NCI-H1694 treated with DMSO at 0.1 percent for 48 hours (cell line): ENCODE results near the gene ADGRB3.

Experiments
- DNase-seq: peaks from one replicate; lab custom pipeline; 2025; lab: John Stamatoyannopoulos, UW

Gene ADGRB3

DNA sequence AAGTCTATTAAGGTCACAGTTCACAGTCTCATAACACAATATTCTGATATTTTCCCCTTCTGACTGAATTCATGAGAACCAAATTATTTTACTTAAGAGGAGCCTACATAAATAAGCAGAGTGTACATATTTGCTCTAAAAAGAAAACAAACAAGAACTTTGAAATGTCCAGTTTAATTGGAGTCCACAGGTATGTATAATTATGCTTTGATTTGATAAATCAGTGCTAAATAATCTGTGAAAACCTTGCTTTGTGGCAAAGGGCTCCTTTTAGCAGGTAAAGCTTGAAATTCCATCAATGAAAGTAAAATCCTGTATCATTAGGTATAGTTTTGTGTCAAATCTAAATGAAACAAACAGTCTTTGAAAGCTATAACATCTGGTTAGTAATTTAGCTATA lies 69.4 kb downstream of the ADGRB3 start:
- no peak for DNase-seq

GRCh38 chr6:68709091-68709490 lies 74.0 kb downstream of the ADGRB3 start:
- DNase-seq: no peak

DNA sequence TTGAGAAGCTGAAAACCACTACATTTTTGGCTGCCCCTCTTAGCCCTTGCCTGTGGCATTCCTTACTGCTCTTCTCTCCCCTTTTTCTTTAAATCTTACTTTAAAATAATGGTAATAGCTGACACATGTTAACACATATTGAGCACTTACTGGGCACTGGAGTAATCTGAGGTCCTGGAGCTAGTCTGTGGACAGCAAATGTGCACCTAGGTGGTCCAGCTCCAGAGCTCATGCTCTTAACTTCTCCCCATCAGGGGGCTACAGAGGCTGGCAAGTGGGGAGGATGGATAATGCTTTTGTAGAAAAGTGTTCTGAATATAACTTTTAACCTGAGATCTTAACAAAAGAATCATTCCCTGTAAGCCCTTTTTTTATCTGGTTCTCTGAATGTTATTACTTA lies 74.8 kb downstream of the ADGRB3 start:
- DNase-seq: no peak

DNA sequence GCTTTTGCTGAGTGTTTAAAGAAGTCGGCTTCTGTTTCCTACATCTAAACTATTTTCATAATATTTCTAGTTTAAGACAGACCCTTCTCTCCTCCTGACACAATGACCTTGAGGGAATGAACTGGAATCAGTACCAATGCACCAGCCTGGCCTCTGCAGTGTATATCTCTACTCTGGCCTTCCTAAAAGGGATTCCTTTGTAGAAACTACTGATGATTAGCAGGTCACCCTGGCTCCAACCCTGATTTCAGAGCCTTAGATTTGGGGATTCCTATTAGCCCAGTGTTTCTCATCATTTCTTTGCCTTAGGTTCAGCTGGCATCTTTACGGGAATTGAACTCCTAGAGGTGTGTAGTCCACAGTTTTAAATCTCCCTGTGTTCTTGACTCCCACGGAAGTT lies 75.4 kb downstream of the ADGRB3 start:
- no peak for DNase-seq

DNA sequence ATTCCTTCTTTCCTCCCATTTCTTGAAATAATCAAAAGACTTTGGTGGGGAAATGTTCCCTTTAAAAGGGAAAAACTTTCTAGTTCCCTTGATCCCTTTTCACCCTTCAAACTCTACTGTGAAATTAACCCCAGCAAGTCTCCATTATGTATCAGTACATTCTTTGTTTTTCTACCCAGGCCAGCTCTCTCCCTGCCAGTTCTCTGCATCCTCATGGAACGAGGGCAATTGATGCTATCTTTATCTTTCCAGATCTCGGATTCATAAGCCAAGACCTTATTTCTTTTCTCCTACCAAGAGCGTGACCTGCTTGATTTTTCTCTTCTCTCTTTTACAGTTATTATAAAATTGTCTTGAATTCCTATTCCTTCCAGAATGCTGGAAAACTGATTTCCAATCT lies 75.8 kb downstream of the ADGRB3 start:
- no peak for DNase-seq

GRCh38 chr6:68711386-68712000 lies 76.4 kb downstream of the ADGRB3 start:
- no peak for DNase-seq

DNA sequence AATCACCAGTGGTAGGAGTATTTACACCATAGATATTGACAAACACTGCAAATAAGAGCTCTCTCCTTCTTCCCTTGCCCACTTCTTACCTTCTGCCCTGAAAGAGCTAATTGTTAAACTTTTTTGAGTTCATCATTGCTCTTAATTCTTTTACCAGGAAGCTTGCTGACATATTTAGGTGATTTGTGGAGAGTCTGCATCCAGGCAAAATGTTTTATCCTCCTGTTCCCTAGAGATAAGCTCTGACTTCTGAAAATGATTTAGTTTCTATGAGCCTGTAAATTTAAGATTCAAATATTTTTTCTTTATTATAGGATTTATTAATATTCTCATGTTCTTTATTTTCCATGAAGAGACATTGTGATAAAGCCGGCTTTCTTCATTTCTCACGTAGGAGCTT lies 81.5 kb downstream of the ADGRB3 start:
- no peak for DNase-seq

DNA sequence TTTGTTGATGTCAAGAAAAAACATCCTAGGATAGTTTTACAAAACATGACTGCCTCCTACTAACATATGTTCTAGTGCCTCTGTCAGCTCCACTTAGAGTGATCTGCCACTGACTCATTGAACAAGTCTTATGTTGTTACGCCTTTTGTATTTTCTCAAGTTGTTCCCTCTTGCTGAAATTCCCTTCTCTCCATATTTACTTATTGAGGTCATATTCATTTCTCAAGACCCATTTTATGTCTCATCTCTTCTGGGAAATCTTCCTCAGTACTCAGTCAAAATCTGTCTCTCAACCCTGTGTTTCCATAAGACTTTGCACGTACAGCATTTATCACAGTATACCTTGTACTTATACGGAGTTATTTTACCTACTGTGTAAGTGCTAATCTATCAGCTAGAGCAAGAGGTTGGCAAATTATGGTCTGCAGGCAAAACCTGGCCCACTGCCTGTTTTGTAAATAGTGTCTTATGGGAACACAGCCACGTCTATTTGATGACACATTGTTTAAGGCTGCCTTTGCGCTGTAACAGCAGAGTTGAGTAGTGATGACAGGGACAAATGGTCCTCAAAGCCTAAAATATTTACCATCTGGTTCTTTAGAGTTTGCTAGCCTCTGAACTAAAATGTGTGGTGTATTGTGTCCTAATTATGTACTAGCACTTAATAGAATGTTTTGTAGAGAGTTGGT lies 83.4 kb downstream of the ADGRB3 start:
- DNase-seq: peak; percentile 92

GRCh38 chr6:68719761-68720160 lies 84.7 kb downstream of the ADGRB3 start:
- no peak for DNase-seq

DNA sequence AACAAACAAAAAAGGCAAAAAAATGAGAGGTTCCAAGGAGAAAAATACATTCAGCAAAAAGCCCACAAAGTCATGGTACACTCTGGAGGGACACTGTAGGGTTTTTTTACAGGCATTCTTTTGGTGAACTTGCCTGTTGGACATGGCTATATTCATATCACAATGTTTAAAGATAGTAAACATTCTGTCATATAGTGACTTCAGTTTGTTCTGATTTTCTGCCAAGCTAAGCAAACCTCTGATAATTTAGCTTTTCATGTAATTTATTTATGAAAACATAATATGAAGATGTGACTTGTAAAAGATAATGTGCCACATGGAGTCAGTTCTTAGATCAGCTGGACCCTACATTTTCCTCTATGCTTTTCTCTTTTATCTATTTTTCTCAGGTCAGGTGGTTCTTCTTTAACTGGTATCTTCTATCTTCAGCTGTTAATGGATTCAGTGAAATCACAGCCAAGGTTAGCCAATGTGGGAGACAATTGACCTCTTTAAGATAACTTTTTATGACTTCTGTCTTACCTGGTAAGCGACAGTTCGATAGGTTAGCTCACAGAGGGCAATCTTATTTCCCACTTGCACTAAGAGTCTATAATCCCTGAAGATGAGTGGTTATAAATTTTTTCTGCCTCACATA lies 87.9 kb downstream of the ADGRB3 start:
- no peak for DNase-seq

GRCh38 chr6:68724060-68724459 lies 89.0 kb downstream of the ADGRB3 start:
- DNase-seq: no peak

GRCh38 chr6:68726337-68726736 lies 91.3 kb downstream of the ADGRB3 start:
- DNase-seq: peak; percentile 75

GRCh38 chr6:68726992-68727391 lies 91.9 kb downstream of the ADGRB3 start:
- no peak for DNase-seq

- DNase-seq: no peak
These were observed 92.6 kb downstream of the ADGRB3 start for GRCh38 chr6:68727699-68728098.

GRCh38 chr6:68728159-68728979 lies 93.3 kb downstream of the ADGRB3 start:
- no peak for DNase-seq

GRCh38 chr6:68729377-68729903 lies 94.4 kb downstream of the ADGRB3 start:
- DNase-seq: no peak

GRCh38 chr6:68730291-68731054 lies 95.4 kb downstream of the ADGRB3 start:
- DNase-seq: no peak

GRCh38 chr6:68732423-68732822 lies 97.3 kb downstream of the ADGRB3 start:
- DNase-seq: no peak

DNA sequence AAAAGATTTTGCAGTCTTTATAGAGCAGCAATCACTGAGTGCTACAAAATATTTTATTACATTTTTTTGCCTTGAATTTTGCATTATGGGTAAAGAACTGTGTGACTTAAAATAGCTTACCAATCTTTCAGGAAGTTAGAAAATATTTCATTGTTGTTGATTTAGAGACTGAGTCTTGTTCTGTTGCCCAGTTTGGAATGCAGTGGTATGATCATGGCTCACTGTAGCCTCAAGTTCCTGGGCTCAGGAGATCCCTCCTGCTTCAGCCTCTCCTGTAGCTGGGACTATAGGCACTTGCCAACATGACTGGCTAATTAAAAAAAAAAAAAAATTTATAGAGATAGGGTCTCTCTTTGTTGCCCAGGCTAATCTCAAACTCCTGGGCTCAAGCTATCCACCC lies 100.8 kb downstream of the ADGRB3 start:
- no peak for DNase-seq

GRCh38 chr6:68737061-68737460 lies 102.0 kb downstream of the ADGRB3 start:
- no peak for DNase-seq

- DNase-seq: no peak
These were observed 103.0 kb downstream of the ADGRB3 start for GRCh38 chr6:68738039-68738438.
